ENCODE measurements around the gene SCFD2.
"Not testable (repeated sequence)": the region's sequence is repeated elsewhere in the genome, so short reads cannot be mapped to it uniquely, and the experiment has no call there.

SCFD2 gene

GRCh38 chr4:52837716-52838558, 527.9 kb downstream of the SCFD2 start:
- H3K4me3 ChIP-seq (replicated peaks; ENCODE audit: low read depth, low read length) = no peak overlapping the region
- no peak for TF ChIP-seq CTCF (IDR thresholded peaks at IDR 0.05; ENCODE audit: insufficient read depth, low read length, poor library complexity, severe bottlenecking)
- DNase-seq (ENCODE audit: extremely low read depth, insufficient read length) = no peak
- H3K27me3 ChIP-seq (replicated peaks; ENCODE audit: control insufficient read depth, insufficient read depth, low read length) = no peaks in the 10 kb centered on the region; the same call in 1 of the 2 replicates
- H3K36me3 ChIP-seq (ENCODE audit: control insufficient read depth, insufficient read depth, low read length) = no peaks in the 10 kb centered on the region

GRCh38 chr4:52836678-52837077, 529.2 kb downstream of the SCFD2 start:
- Histone ChIP-seq H3K4me3 (replicated peaks; ENCODE audit: low read depth, low read length) (no peak overlapping the region), H3K27me3 (replicated peaks; ENCODE audit: control insufficient read depth, insufficient read depth, low read length) (no peaks in the 10 kb centered on the region; the same call in 1 of the 2 replicates), H3K36me3 (ENCODE audit: control insufficient read depth, insufficient read depth, low read length) (no peaks in the 10 kb centered on the region)
- TF ChIP-seq CTCF (IDR thresholded peaks at IDR 0.05; ENCODE audit: insufficient read depth, low read length, poor library complexity, severe bottlenecking) = no peak
- DNase-seq (ENCODE audit: extremely low read depth, insufficient read length) = no peak

GRCh38 chr4:52836120-52836519, 529.7 kb downstream of the SCFD2 start:
- Histone ChIP-seq H3K4me3 (replicated peaks; ENCODE audit: low read depth, low read length) (no peak overlapping the region), H3K27me3 (replicated peaks; ENCODE audit: control insufficient read depth, insufficient read depth, low read length) (no peaks in the 10 kb centered on the region; the same call in 1 of the 2 replicates), H3K36me3 (ENCODE audit: control insufficient read depth, insufficient read depth, low read length) (no peaks in the 10 kb centered on the region)
- no peak for TF ChIP-seq CTCF (IDR thresholded peaks at IDR 0.05; ENCODE audit: insufficient read depth, low read length, poor library complexity, severe bottlenecking)
- DNase-seq (ENCODE audit: extremely low read depth, insufficient read length) = no peak

- H3K36me3 ChIP-seq (ENCODE audit: control insufficient read depth, insufficient read depth, low read length); H3K4me3 ChIP-seq (replicated peaks; ENCODE audit: low read depth, low read length); DNase-seq (ENCODE audit: extremely low read depth, insufficient read length); H3K27me3 ChIP-seq (replicated peaks; ENCODE audit: control insufficient read depth, insufficient read depth, low read length): not testable (repeated sequence)
These were observed 531.0 kb downstream of the SCFD2 start for GRCh38 chr4:52834641-52835456.

GRCh38 chr4:52833941-52834525, 531.8 kb downstream of the SCFD2 start:
- no peaks in the 10 kb centered on the region; the same call in 1 of the 2 replicates for H3K27me3 ChIP-seq (replicated peaks; ENCODE audit: control insufficient read depth, insufficient read depth, low read length)
- H3K4me3 ChIP-seq (replicated peaks; ENCODE audit: low read depth, low read length) = no peak overlapping the region
- no peaks in the 10 kb centered on the region for H3K36me3 ChIP-seq (ENCODE audit: control insufficient read depth, insufficient read depth, low read length)
- no peak for DNase-seq (ENCODE audit: extremely low read depth, insufficient read length)
- no peak for TF ChIP-seq CTCF (IDR thresholded peaks at IDR 0.05; ENCODE audit: insufficient read depth, low read length, poor library complexity, severe bottlenecking)
